GM19328 (cell line): Measurements from ENCODE around the gene IFI27L2.

Source experiments
- ATAC-seq: cut with Tn5 transposase; IDR thresholded peaks from one replicate; pipeline ENCODE4 v1.9.1; 2021; ENCODE audit warnings: mild to moderate bottlenecking, moderate library complexity; ENCODE audit not compliant: unreplicated experiment

The IFI27L2 gene

DNA sequence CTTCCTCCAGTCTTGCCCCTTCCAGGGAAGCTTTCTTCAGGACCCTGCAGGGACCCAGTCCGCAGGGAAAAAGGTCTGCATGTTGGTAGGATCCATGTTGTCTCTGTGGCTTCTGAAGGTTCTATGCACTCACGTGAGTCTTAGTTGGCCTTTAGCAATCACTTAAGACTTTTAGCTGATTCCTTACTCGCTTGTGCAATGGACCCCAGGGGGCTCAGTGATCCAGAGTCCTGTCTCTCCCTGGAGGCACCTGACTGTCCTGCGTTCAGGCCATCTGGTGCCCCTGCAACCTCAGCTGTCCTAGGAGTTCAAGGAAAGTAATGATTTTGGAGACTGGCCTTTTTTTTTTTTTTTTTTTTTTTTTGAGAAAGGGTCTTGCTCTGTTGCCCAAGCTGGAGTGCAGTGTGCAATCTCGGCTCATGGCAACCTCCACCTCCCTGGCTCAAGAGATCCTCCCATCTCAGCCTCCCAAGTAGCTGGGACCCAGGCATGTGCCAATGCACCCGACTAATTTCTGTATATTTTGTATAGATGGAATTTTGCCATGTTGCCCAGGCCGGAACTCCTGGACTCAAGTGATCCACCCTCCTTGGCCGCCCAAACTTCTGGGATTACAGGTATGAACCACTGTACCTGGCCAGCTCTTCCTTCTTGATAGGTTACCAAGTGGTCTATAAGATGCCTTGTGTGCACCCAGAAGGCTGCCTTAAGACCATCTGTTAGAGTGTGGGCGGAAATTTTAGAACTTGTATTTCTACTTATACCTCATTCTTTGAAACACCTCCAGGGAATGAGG is 4.6 kb downstream of the IFI27L2 start:
- ATAC-seq: no peak

DNA sequence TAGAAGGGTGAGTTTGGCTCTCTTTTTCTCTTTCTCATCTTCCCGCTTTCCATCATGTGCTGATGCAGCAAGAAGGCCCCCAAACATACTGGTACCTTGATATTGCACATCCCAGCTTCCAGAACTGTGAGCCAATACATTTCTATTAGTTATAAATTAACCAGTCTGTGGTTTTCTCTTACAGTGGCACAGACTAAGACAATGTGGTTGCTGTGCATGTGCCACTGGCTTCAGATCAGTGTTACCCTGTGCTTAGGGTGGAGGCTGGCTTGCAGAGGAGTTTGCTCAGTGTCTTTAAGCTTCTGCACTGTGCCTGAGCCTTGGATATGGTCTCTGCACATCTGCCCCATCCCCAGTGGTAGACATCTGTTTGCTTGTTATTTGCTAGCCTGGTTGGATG is 5.5 kb downstream of the IFI27L2 start:
- no peak for ATAC-seq

DNA sequence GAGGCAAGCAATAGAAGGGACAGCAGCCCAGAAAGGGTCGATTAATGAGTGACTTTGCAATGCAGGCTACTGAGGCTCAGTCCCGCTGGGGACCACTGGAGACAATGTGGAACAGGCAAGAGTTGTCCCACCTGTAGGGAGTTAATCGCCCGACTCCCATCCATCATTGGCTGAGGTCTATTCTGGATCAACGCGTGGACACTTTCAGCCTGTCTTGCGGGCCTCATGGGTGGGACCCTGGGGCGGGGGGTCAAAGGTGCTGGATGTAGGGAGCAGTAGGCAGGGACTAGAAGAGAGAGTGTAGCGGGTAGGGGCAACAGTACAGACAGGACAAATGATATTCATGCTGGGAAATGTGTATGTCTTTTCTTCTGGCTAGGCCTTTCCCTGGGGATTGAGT is 6.1 kb downstream of the IFI27L2 start:
- ATAC-seq: no peak

DNA sequence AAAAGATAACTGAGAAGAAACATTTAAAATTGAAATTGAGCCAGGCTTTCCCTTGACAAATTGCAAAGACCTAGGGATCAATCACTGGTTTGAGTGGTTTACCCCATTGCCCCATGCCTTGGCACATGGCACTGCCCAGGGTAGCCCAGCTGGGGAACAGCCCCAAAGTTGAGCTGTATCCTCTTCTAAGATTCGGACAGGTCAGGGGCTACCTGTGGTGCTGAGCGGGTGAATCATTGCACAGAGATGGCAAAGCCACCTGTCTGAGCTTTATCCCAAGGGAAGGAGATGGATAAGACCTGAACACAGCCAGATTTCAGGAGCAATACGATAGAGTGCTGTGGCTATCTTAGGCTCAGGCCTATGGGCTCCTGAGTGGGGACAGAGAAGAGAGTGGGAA is 7.0 kb downstream of the IFI27L2 start:
- ATAC-seq: no peak

- ATAC-seq: no peak
Observed at GRCh38 chr14:94121485-94121884, 7.9 kb downstream of the IFI27L2 start.

- no peak for ATAC-seq
Observed at GRCh38 chr14:94120667-94121340, 8.6 kb downstream of the IFI27L2 start.

DNA sequence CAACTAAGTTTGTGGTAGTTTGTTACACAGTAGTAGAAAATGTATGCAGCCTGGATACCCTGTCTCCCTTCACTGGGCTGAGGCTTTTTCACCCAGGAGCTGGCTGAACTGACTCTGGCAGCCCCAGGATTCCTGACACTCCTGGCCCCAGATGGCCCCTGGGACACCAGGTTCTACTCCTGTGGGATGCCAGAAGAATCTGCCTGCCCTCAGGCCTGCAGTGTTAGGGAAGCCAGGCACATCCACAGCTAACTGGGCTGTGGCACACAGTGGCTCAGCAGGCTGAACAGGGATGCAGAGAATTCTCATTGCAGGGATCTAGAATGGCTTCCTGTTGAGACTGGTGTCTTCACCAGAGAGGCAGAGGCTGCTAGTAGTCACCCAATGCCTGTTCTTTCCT is 10.3 kb downstream of the IFI27L2 start:
- ATAC-seq: no peak

- ATAC-seq: no peak
Observed at GRCh38 chr14:94117856-94118255, 11.5 kb downstream of the IFI27L2 start.

GRCh38 chr14:94116701-94117100 is 12.7 kb downstream of the IFI27L2 start:
- ATAC-seq: no peak

GRCh38 chr14:94115631-94116030 is 13.8 kb downstream of the IFI27L2 start:
- ATAC-seq: no peak

- ATAC-seq: no peak
Observed at GRCh38 chr14:94115058-94115591, 14.3 kb downstream of the IFI27L2 start.

DNA sequence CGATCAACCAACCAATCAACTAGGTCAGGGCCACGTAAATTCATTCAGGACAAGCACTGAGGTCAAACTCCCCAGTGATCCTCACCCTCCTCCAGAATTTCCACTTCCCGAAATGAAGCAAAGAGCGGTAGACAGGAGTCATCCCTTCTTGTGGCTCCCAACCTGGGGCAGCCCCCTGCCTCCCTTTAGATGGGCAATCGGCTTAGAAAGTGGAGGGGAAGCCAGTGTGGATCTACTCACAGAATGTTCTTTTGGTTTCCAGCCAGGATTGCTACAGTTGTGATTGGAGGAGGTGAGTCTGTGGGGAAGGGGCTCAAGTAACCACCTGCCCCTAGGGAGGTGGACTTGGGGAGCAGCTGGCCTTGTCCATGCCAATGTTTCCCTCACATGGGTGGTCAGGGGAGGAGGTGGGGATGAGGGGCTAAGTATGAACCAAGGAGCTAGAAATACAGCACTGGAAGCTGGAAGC is 14.8 kb downstream of the IFI27L2 start:
- no peak for ATAC-seq

GRCh38 chr14:94113908-94114588 is 15.4 kb downstream of the IFI27L2 start:
- no peak for ATAC-seq

- ATAC-seq: no peak
Observed at GRCh38 chr14:94113490-94113889, 15.9 kb downstream of the IFI27L2 start.

GRCh38 chr14:94113073-94113472 is 16.3 kb downstream of the IFI27L2 start:
- no peak for ATAC-seq

DNA sequence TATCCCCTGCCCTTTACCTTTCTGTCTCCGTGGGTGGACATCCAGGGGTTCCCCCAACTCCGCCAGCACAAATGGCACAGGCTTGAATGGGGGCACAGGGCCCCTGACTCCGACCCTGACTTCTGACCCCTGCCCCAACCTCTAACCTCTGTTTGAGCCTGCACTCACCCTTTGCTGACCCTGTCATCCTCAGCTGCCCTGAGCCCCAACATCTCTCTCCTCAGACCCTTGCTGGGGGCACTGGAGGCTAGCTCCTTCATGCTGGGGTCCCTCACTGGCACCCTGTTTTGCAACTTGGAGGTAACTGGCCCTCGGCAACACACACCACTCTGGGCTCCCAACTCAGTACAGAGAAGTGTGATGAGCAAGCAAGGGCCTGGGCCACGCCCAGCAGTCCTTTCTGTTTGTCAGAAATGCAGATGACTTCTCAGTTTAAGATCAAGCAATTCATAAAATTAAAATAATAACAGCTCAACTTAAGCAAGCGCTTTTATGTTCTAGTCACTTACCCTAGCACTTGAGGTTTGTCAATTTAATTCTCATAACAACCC is 16.8 kb downstream of the IFI27L2 start:
- no peak for ATAC-seq

DNA sequence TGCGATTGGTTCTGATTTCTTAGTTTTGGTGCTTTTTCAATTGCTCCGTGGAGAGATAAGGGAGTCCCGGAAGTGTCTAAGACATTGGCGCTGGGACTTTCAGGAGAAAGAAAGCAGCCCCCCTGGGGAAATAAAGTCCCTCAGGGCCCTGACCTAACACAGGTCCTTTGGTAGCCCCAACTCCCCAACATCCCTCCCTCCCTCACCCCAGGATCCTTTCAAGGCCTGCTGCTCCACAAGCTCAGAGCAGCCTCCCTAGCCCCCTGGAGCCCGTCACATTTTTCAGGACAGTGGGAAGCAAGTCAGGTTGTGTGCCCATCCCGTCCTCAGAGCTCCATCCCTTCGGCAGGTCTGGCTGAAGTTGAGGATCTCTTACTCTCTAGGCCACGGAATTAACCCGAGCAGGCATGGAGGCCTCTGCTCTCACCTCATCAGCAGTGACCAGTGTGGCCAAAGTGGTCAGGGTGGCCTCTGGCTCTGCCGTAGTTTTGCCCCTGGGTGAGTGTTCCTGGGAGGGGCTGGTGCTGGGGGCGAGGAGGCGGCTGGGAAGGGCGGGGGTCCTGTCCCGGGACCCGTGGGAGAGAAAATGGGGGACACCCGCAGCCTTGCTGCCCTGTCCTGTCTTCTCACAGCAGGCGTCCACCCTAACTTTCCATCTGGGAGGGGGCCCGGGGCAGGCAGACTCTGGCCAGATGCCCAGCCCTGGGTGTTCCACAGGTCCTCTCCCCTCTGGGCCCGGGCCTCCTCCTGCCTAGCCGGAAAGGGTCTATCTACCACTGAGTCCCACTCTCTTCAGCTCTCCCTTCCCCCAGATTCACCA is 17.9 kb downstream of the IFI27L2 start:
- ATAC-seq: no peak

DNA sequence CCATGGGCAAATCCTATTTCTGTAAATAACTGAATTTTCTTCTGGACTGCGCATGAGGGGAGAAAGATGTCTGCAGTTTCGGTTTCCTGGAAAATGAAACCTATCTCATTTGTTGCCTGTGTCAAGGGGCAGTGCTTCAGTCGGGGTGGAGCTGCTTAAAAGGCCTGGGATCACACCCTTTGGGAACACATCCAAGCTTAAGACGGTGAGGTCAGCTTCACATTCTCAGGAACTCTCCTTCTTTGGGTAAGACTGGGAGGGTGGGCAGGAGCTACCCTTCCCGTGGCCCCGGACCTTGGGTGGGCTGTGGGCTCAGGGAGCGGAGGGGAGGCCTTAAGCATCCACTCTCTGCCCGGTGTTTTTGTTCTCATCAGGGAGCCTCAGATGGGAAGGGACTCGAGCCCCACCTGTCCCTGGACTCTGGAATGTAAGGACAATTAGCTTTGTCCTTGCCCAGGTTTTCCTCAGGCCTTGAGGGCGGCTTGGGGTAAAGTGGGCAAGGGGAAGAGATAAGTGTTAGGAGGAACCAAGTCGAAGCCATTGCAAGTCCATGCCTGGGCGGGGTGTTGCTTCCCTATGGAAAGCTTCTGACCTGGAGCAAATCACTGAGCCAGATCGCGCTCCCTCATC is 18.7 kb downstream of the IFI27L2 start, which contains the start of gene IFI27:
IFI27 (plus strand) TSS at position 185 of the 630 bp plus-strand sequence.
- ATAC-seq: no peak

- ATAC-seq: no peak
Observed at GRCh38 chr14:94109915-94110250, 19.5 kb downstream of the IFI27L2 start.

DNA sequence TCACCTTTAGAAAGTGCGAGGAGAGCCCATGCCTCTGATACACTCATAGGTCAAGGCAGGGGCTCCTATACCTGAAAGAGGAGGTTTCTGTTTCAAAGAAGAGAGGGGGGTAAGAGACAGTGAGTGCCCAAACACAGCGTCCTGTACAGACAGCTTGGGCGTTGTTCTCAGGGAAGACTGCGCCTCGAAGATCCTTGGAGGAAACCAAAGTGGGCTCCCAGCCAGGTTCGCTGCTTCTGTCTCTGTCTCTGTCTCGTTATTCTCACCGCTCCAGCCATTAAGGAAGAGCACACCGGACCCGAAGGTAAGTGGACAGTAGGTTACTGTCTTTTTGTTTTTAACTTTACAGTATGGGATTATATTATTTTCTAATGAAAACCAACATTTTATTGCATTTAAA is 24.7 kb downstream of the IFI27L2 start:
- ATAC-seq: no peak
